NCI-H345 treated with DMSO at 0.1 percent for 48 hours (cell line): Measurements from ENCODE around the gene DEPDC7.
"Not testable (repeated sequence)": the region's sequence is repeated elsewhere in the genome, so short reads cannot be mapped to it uniquely, and the experiment has no call there.

Experiments used
- DNase-seq: peaks from one replicate; lab custom pipeline; 2025; ENCODE audit not compliant: unreplicated experiment; lab: John Stamatoyannopoulos, UW

Gene DEPDC7

GRCh38 chr11:33021937-33022336 is 6.3 kb downstream of the DEPDC7 start:
- DNase-seq = no peak

- DNase-seq = no peak
Measured at GRCh38 chr11:33025339-33025722, 9.7 kb downstream of the DEPDC7 start.

GRCh38 chr11:33027233-33027632 is 11.6 kb downstream of the DEPDC7 start:
- no peak for DNase-seq

- DNase-seq = no peak
Measured at GRCh38 chr11:33027846-33028536, 12.3 kb downstream of the DEPDC7 start.

- no peak for DNase-seq
Measured at GRCh38 chr11:33028537-33028914, 12.8 kb downstream of the DEPDC7 start.

- not testable (repeated sequence) for DNase-seq
Measured at GRCh38 chr11:33029218-33029617, 13.5 kb downstream of the DEPDC7 start.

GRCh38 chr11:33033493-33033892 is 17.8 kb downstream of the DEPDC7 start:
- no peak for DNase-seq

GRCh38 chr11:33035011-33035410 is 19.3 kb downstream of the DEPDC7 start:
- DNase-seq = no peak

GRCh38 chr11:33039274-33040032 is 23.8 kb downstream of the DEPDC7 start, which contains the start of gene TCP11L1:
Gene TCP11L1 (plus strand): TSS chr11:33039572. CDS start chr11:33043774, 4,202 bp downstream.
- peak; percentile 97 for DNase-seq

GRCh38 chr11:33040033-33040861 is 24.6 kb downstream of the DEPDC7 start:
- DNase-seq = peak; percentile 53

- DNase-seq = no peak
Measured at GRCh38 chr11:33040862-33041453, 25.3 kb downstream of the DEPDC7 start.

- DNase-seq = no peak
Measured at GRCh38 chr11:33043221-33043830, 27.6 kb downstream of the DEPDC7 start.

- DNase-seq = no peak
Measured at GRCh38 chr11:33044285-33044756, 28.6 kb downstream of the DEPDC7 start.

GRCh38 chr11:33045551-33046255 is 30.0 kb downstream of the DEPDC7 start:
- no peak for DNase-seq

GRCh38 chr11:33048701-33049100 is 33.0 kb downstream of the DEPDC7 start:
- not testable (repeated sequence) for DNase-seq

GRCh38 chr11:33049565-33050408 is 34.1 kb downstream of the DEPDC7 start:
- peak; percentile 39 for DNase-seq

- no peak for DNase-seq
Measured at GRCh38 chr11:33052231-33052630, 36.6 kb downstream of the DEPDC7 start.

- DNase-seq = no peak
Measured at GRCh38 chr11:33055375-33055774, 39.7 kb downstream of the DEPDC7 start.

- no peak for DNase-seq
Measured at GRCh38 chr11:33057284-33057683, 41.6 kb downstream of the DEPDC7 start.
